T-helper 2 cell treated with Interferon-gamma antibody and Interleukin-4, amounts not matched to agents 100 ng/mL and 5 ng/mL, for 36 hours (primary cell): Measurements from ENCODE around the gene MAGI2. TPM values are rescaled to one million over a fixed set of nuclear protein-coding genes. Genes with fewer than 3 reads are reported as not detected.
"Not testable (repeated sequence)": the region's sequence is repeated elsewhere in the genome, so short reads cannot be mapped to it uniquely, and the experiment has no call there.

Experiments used
- intact Hi-C: fragments of 100-400 bp; cut with micrococcal nuclease; formaldehyde crosslinking; loops from one replicate; pipeline ENCODE4 v1.15.1; 2023
- total RNA-seq: library from RNA; stranded (reverse); gene quantifications from 2 replicates; pipeline ENCODE4 v1.2.3, GENCODE V29; 2022

Gene MAGI2
- total RNA-seq, 1 donor from 2014 or later: not detected

GRCh38 chr7:79452032-79452494 is 1.4 kb downstream of the MAGI2 start:
- intact Hi-C loops: no loop called here

DNA sequence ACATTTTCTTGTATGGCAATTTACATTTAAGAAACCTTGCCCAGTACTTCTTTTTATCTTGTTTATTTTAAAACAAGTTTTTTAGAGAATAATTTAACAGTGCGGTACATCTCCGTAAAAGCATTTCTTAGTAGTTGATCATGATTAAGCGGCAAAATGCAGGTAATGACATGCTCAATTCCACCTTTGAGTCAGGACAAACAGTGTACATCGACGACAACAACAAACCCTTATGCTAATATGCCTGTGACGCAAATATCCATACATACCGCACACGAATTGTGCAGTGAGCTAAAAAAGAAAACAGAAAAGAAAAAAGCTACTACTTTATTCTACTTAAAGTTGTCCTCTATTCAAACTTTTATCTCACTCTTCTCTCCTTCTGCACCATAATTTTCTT is 1.9 kb downstream of the MAGI2 start:
- intact Hi-C loops: no loop called here

DNA sequence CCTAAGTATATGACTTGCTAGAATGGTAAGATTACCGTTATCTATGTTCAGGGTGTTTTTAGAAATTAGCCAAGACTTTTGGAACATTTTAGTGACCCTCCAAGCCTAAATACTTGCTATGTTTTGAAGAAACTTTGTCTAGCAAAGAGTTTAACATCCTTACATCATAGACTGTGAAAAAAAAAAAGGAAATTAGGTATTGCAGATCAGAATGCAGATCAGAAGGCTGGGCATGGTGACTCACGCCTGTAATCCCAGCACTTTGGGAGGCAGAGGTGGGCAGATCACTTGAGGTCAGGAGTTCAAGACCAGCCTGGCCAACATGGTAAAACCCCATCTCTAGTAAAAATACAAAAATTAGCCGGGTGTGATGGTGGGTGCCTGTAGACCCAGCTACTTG is 10.7 kb downstream of the MAGI2 start:
- intact Hi-C loops: not testable (repeated sequence)

- intact Hi-C loops: no loop called here
These were observed 17.1 kb downstream of the MAGI2 start for GRCh38 chr7:79436378-79436777.

- intact Hi-C loops: no loop called here
These were observed 18.6 kb downstream of the MAGI2 start for GRCh38 chr7:79434867-79435266.

- intact Hi-C loops: no loop called here
These were observed 19.4 kb downstream of the MAGI2 start for GRCh38 chr7:79434098-79434497.

DNA sequence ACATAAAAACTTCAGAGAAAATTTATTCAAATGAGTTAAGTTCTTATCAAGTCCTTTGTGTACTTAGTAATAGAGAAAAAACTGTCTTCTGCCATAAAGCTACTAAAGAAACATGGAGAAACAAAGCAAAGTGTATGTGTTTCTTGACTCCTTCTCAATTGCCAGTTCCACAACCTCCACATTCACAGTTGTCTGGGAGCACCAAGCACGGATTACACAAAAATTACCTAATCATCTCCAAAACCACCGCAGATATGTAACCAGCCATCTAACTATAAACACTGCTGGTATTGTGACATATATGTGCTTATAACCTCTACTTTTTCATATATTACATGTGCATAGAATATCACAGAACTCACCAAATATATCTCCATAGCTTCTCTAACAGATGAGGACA is 23.1 kb downstream of the MAGI2 start:
- intact Hi-C loops: no loop called here

DNA sequence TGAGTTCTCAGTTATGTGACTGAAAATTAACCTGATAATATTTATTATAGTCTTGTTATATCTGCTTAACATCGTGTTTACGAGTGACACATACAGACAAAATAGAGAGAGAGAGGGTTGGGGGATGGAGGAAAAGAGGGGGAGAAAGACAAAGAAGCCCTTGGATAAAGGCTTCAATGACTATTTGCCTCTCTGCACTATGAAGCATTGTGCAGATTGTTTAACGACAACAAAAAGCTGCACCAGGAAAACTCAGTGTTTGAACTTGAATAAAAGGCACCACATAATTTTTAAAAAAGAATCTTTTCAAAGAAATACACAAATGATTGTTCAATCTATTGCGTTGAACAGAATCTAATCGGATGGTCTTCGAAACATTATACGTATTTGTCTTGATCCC is 27.8 kb downstream of the MAGI2 start:
- intact Hi-C loops: no loop called here

DNA sequence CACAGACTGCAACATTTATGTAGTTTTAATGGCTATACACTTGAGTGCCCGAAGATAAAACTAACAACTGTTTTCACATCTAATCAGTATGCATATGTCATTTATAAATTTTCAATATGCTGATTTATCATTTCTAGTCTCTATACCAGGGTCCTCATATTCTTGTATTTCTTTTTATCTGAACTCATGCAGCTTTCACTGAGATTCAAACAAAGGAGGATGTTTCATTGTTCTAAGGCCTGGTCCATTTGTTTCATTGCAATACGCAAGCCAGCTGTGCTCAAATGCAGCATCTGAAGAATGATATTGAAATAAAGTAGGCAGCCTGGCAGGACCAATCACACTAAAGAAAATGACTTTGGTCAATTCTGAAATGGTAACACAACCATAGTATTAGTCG is 31.7 kb downstream of the MAGI2 start:
- intact Hi-C loops: no loop called here

DNA sequence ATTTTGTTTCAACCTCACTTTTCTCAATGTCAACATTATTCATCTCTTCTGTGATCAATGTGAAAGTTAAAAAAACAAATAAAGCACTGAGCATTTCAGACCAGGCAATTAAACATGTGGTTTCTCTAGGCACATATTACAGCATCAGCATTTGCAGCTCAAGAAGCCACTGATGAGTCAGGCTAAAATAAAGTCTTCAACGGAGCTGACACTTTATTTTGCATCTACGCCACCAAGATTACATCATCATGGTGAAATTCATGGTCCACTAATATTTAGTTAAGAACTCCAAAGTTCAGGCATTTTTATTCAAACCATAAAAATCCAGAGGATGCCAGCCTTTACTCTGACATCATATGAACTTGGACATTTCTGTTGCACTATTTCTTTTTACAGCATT is 33.0 kb downstream of the MAGI2 start:
- intact Hi-C loops: no loop called here

DNA sequence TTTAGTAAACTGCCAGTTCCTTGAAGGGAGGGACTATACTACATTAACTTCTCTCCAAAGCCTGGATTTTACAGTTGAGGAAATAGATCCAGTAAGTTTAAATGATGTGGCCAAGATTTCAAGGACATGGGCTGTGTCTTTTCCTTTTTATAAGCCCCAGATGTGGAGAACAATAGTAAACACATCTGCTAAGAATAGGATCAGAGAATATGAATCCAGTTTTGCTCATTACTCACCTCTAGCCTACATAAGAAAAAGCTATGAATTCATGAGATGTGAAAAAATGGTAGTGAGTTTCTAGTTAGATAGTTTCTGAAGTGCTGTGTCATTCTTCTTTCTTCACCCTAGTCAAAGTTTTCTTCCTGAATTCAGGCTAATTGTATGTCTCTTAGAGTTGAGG is 38.6 kb downstream of the MAGI2 start:
- intact Hi-C loops: no loop called here

DNA sequence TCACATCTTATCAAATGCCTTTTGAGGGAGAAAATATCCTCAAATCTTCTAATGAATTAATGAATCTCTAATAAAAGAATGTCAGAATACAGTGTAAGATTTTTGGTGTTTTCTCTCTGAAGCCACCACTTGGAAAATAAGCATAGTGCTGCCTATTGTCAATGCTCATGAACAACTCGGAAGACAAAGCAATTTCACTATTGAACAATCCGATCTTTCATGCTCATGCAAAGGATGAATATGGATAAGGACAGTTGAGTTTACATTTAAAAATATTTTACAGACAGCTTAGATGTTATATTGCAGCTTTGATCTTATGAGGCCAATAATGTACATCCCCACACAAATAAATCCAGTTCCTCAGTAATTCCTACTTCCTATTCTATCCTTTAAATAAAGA is 40.6 kb downstream of the MAGI2 start:
- intact Hi-C loops: no loop called here

GRCh38 chr7:79412438-79412837 is 41.0 kb downstream of the MAGI2 start:
- intact Hi-C loops: no loop called here

DNA sequence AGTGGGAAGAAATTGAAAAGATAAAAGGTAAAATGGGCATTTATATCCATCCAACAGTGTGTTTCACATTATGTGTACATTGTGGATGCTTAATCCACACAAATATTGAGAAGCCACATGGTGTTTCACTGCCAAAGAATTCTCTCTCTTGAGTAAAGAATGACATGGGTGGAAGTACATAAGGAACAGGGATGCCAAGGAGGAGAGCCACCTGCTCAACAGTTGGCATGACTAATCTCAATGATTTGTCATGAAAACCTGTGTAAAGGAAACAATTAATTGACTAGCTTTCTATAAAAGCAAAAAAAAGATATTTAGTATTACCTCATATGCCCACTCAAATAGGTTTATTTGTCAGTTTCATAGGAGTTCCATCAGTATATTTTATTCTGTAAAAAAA is 43.1 kb downstream of the MAGI2 start:
- intact Hi-C loops: no loop called here

GRCh38 chr7:79407351-79407750 is 46.1 kb downstream of the MAGI2 start:
- intact Hi-C loops: no loop called here

GRCh38 chr7:79406371-79406770 is 47.1 kb downstream of the MAGI2 start:
- intact Hi-C loops: no loop called here

DNA sequence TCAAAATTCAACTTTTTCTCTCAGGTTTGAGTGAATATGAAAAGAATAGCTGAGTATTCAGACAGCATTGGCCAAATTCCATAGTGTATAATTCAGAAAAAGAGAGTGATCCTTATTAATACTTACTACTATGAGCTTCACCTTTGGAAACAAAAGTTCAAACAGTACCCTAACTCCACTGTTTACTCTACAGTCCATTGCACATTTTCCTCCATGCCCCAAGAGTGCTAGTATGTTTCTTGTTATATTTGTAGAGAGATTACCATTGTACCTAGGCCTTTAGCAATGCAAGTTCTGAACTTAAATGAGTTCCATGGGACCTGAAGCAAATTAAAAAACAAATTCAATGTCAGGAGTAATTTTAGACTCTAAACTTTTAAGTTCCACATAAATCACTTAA is 48.1 kb downstream of the MAGI2 start:
- intact Hi-C loops: no loop called here

GRCh38 chr7:79403879-79404278 is 49.6 kb downstream of the MAGI2 start:
- intact Hi-C loops: no loop called here

DNA sequence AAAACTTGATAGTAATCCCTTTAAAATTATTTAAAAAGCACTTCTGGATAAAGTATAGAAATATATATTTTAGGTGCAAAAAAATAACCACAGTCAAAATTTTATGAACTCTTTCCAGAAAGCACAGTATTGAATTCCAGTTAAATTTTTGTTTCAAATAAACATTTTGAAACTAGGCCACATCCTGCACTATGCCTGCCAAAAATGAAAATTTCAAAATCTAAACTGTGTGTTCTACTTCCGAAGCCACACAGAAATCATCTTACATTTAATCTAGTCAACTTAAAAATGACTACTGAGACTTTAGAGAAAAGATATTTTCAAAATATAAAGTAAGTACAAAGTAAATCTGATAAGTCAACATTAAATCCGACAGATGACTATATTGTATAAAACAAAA is 50.0 kb downstream of the MAGI2 start:
- intact Hi-C loops: no loop called here

GRCh38 chr7:79401254-79401653 is 52.2 kb downstream of the MAGI2 start:
- intact Hi-C loops: no loop called here

- intact Hi-C loops: no loop called here
These were observed 53.2 kb downstream of the MAGI2 start for GRCh38 chr7:79400222-79400621.

GRCh38 chr7:79398138-79398749 is 55.2 kb downstream of the MAGI2 start:
- intact Hi-C loops: no loop called here

GRCh38 chr7:79386688-79387422 is 66.6 kb downstream of the MAGI2 start:
- intact Hi-C loops: no loop called here
